Osteocyte (in vitro differentiated cells): ENCODE results near the gene TSGA10IP. TPM values are rescaled to one million over a fixed set of nuclear protein-coding genes. Genes with fewer than 3 reads are reported as not detected.
A peak's percentile ranks its signal among the peaks of the same experiment; 100 is the strongest.

ENCODE experiments used
- DNase-seq: peaks from one replicate; pipeline ENCODE4 v3.0.0; 2021; ENCODE audit warnings: mixed read lengths; ENCODE audit not compliant: unreplicated experiment; ENCODE audit errors: extremely low spot score
- H3K27ac Mint-ChIP-seq: one replicate; pipeline ENCODE4 v1.8.0; 2021; ENCODE audit warnings: mild to moderate bottlenecking, mixed read lengths; ENCODE audit not compliant: unreplicated experiment
- H3K27me3 Mint-ChIP-seq: one replicate; pipeline ENCODE4 v1.8.0; 2021; ENCODE audit warnings: mixed read lengths; ENCODE audit not compliant: unreplicated experiment
- H3K36me3 Mint-ChIP-seq: one replicate; pipeline ENCODE4 v1.8.0; 2021; ENCODE audit warnings: mixed read lengths; ENCODE audit not compliant: unreplicated experiment
- H3K4me1 Mint-ChIP-seq: one replicate; pipeline ENCODE4 v1.8.0; 2021; ENCODE audit warnings: mixed read lengths; ENCODE audit not compliant: unreplicated experiment
- H3K4me3 Mint-ChIP-seq: one replicate; pipeline ENCODE4 v1.8.0; 2021; ENCODE audit warnings: mild to moderate bottlenecking, moderate library complexity, mixed read lengths; ENCODE audit not compliant: unreplicated experiment
- H3K9me3 Mint-ChIP-seq: one replicate; pipeline ENCODE4 v1.8.0; 2021; ENCODE audit warnings: mixed read lengths; ENCODE audit not compliant: unreplicated experiment
- CTCF ChIP-seq: fragments of 200-600 bp; sonication (generic); IDR thresholded peaks from 2 replicates; pipeline ENCODE4 v1.5.0; 2021; ENCODE audit warnings: antibody characterized with exemption, mild to moderate bottlenecking, moderate library complexity
- total RNA-seq: library from RNA; stranded (reverse); gene quantifications from 2 replicates; pipeline ENCODE4 v1.2.1, GENCODE V29; 2021

Gene TSGA10IP
- total RNA-seq, 1 donor from 2014 or later: not detected

DNA sequence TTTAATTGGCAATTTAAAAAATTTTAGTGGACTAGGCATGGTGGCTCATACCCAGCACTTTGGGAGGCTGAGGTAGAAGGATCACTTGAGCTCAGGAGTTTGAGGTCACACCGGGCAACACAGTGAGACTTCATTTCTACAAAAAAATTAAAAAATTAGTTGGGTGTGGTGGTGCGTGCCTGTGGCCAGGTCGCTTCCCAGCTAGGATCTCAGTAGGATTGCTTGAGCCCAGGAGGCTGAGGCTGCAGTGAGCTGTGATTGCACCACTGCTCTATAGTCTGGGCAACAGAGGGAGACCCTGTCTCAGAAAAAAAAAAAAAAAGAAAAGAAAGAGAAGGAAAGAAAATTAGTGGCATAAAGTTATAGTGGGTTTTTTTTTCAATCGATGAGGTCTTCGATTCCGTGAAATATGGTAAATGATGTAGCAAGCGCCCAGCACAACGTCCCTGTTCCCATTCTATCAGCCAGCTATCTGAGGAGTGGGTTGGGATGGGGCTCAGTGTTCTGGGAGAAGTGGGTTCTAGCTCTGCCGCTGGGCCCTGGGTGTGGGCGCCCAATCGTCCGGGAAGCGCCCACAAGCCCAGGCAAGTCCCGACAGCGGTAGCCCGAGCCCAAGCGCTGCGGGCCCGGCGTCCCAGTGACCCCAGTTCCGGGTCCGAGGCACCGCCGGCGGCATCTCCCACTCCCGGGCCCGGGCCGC, 46.5 kb upstream of the TSGA10IP start:
- Mint-ChIP-seq H3K9me3 (no peaks in the 10 kb centered on the region), H3K4me3 (peak overlapping the region; percentile 90), H3K27me3 (no peaks in the 10 kb centered on the region), H3K27ac (peak overlapping the region; percentile 97), H3K36me3 (peaks cover 2% of the 10 kb centered on the region), H3K4me1 (peaks cover 63% of the 10 kb centered on the region)
- DNase-seq: no peak
- no peak for TF ChIP-seq CTCF

GRCh38 chr11:65899356-65900124, 45.7 kb upstream of the TSGA10IP start:
- Mint-ChIP-seq H3K4me1 (peaks cover 64% of the 10 kb centered on the region), H3K4me3 (peak overlapping the region; percentile 90), H3K36me3 (peaks cover 2% of the 10 kb centered on the region), H3K9me3 (no peaks in the 10 kb centered on the region), H3K27me3 (no peaks in the 10 kb centered on the region), H3K27ac (peak overlapping the region; percentile 82)
- peak; percentile 91 for DNase-seq
- no peak for TF ChIP-seq CTCF

DNA sequence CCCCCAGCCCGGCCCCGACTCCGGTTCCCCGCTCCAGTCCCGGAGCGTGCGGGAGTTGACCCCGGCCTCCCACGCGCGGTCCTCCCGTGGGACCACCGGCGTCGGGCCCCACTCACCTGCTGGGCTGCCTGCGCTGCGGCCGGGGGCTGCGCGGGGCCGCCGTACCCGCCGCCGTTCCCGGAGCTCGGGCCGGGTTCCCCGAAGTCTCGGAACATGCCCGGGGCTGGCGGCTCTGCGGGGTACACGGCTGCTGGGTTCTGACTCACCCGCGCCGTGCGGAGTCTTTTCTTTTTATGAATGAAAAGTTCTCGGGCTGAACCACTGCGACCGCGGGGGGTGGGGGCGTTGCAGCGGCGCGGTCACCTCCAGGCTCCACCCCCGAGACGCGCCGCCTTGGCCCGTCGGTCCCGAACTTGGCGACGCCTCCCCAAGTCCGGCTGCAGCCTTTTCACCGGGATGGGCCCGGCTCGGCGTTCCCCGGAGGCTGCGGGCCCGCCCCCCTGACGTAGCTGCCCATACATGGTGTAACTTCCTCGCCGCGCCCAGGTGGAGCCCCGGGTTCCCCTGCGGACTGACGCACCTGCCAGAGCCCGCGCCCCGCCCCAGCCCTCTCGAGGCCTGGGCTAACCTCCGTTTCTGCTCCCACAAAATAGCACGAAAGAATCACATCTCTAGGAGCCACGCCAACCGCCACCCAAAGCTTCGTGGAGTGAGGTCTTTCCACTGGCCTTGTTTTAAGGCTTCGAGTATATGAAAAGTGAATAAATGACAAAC, 45.0 kb upstream of the TSGA10IP start, which contains the start of gene FOSL1:
Gene FOSL1, minus strand, starts transcription at position 264 of the 774 bp plus-strand sequence. Its CDS starts 49 bp downstream, at position 215.
- Mint-ChIP-seq H3K4me1 (peaks cover 62% of the 10 kb centered on the region), H3K27me3 (no peaks in the 10 kb centered on the region), H3K9me3 (no peaks in the 10 kb centered on the region), H3K27ac (peak within 1 kb of the TSS; percentile 90), H3K36me3 (no peaks in the 10 kb centered on the region), H3K4me3 (peak within 1 kb of the TSS; percentile 90)
- TF ChIP-seq CTCF: no peak
- DNase-seq: peak; percentile 95

DNA sequence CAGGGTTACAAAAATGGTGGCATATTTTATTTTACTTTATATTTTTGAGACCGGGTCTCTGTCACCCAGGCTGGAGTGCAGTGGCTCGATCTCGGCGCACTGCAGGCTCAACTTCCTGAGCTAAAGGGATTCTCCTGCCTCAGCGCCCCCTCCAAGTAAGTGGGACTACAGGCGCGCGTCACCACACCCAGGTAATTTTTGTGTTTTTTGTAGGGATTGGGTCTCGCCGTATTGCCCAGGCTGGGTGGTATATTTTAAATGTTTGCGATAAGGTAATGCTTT, 44.4 kb upstream of the TSGA10IP start:
- Mint-ChIP-seq H3K27ac (peak overlapping the region; percentile 90), H3K36me3 (no peaks in the 10 kb centered on the region), H3K4me3 (peak overlapping the region; percentile 60), H3K4me1 (peaks cover 57% of the 10 kb centered on the region), H3K27me3 (no peaks in the 10 kb centered on the region), H3K9me3 (no peaks in the 10 kb centered on the region)
- DNase-seq: no peak
- TF ChIP-seq CTCF: no peak
